Activated naive CD4-positive, alpha-beta T cell treated with anti-CD3 and anti-CD28 coated beads for 36 hours (primary cell): ENCODE results near the gene OTOP1. TPM values are rescaled to one million over a fixed set of nuclear protein-coding genes. Genes with fewer than 3 reads are reported as not detected.
"Not testable (repeated sequence)": the region's sequence is repeated elsewhere in the genome, so short reads cannot be mapped to it uniquely, and the experiment has no call there.

ENCODE experiments used
- CTCF ChIA-PET: fragments of 350-600 bp; sonication (Branson Sonifier 250); formaldehyde crosslinking; loops from one replicate; lab custom pipeline; 2021; ENCODE audit warnings: antibody characterized with exemption; lab: Charles Lee
- DNase-seq: peaks from one replicate; pipeline ENCODE4 v3.0.0-alpha.2; 2020
- H3K27ac Mint-ChIP-seq: one replicate; pipeline ENCODE4 v1.8.0; 2021; ENCODE audit warnings: mild to moderate bottlenecking, mixed read lengths
- H3K27me3 Mint-ChIP-seq: one replicate; pipeline ENCODE4 v1.8.0; 2021; ENCODE audit warnings: low read depth, mixed read lengths
- H3K36me3 Mint-ChIP-seq: one replicate; pipeline ENCODE4 v1.8.0; 2021; ENCODE audit warnings: low read depth, mixed read lengths
- H3K4me1 Mint-ChIP-seq: one replicate; pipeline ENCODE4 v1.8.0; 2021; ENCODE audit warnings: low read depth, mixed read lengths
- H3K4me3 Mint-ChIP-seq: one replicate; pipeline ENCODE4 v1.8.0; 2021; ENCODE audit warnings: mild to moderate bottlenecking, moderate library complexity, mixed read lengths
- H3K9me3 Mint-ChIP-seq: one replicate; pipeline ENCODE4 v1.8.0; 2021; ENCODE audit warnings: mixed read lengths
- intact Hi-C: fragments of 100-400 bp; cut with micrococcal nuclease; formaldehyde crosslinking; loops from one replicate; pipeline ENCODE4 v1.15.1; 2023
- total RNA-seq, 2 experiments: library from RNA; stranded (reverse); gene quantifications; one replicate each; pipeline ENCODE4 v1.2.3, GENCODE V29; 2021

Gene OTOP1
- total RNA-seq, 2 experiments from 2014 or later: not detected

GRCh38 chr4:4227510-4228355 lies 1.0 kb upstream of the OTOP1 start:
- Mint-ChIP-seq H3K27me3 (peaks cover 50% of the 10 kb centered on the region), H3K36me3 (no peaks in the 10 kb centered on the region), H3K27ac (no peak overlapping the region), H3K4me3 (no peak overlapping the region), H3K4me1 (peaks cover 12% of the 10 kb centered on the region), H3K9me3 (peaks cover 1% of the 10 kb centered on the region)
- DNase-seq: no peak
- intact Hi-C loops: no loop called here
- CTCF ChIA-PET: no interaction called here

- Mint-ChIP-seq H3K36me3 (no peaks in the 10 kb centered on the region), H3K4me3 (no peak overlapping the region), H3K27ac (no peak overlapping the region), H3K4me1 (peaks cover 12% of the 10 kb centered on the region), H3K27me3 (peaks cover 55% of the 10 kb centered on the region), H3K9me3 (no peaks in the 10 kb centered on the region)
- intact Hi-C loops: no loop called here
- CTCF ChIA-PET: no interaction called here
- DNase-seq: no peak
Observed at GRCh38 chr4:4225915-4226605, 669 bp downstream of the OTOP1 start.

DNA sequence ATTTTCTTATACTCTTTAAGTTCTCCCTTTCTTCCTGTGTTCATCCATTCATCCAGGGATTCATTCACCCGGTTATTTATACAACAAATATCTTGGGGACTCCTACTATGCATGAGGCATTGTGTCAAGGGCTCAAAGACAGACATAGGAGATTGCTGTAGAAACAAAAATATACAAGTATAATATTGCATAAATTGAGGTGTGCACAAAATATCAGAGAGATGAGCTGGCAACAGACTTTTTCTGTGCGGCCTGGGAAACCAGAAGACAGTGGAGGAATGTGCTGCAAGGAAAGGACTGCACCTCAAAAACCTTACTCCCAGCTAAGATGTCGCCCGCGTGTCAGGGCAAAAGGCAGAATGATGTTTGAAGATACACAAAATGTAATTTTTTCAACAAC lies 9.6 kb downstream of the OTOP1 start:
- Mint-ChIP-seq H3K4me1 (no peaks in the 10 kb centered on the region), H3K27ac (no peak overlapping the region), H3K9me3 (no peaks in the 10 kb centered on the region), H3K27me3 (peaks cover 14% of the 10 kb centered on the region), H3K36me3 (no peaks in the 10 kb centered on the region), H3K4me3 (no peak overlapping the region)
- intact Hi-C loops: no loop called here
- DNase-seq: no peak
- CTCF ChIA-PET: no interaction called here

GRCh38 chr4:4216648-4217047 lies 10.1 kb downstream of the OTOP1 start:
- Mint-ChIP-seq H3K27ac (no peak overlapping the region), H3K9me3 (no peaks in the 10 kb centered on the region), H3K27me3 (peaks cover 11% of the 10 kb centered on the region), H3K4me3 (no peak overlapping the region), H3K4me1 (no peaks in the 10 kb centered on the region), H3K36me3 (no peaks in the 10 kb centered on the region)
- DNase-seq: no peak
- intact Hi-C loops: no loop called here
- CTCF ChIA-PET: no interaction called here

DNA sequence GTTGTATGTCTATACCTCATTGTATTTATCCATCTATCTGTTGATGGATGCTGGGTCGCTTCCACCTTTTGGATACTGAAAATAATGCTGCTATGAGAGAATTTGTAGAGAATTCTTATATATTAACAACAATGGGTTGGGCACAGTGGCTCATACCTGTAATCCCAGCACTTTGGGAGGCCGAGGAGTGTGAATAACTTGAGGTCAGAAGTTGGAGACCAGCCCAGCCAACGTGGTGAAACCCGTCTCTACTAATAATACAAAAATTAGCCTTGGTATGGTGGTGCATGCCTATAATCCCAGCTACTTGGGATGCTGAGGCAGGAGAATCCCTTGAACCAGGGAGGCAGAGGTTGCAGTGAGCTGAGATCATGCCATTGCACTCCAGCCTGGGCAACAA lies 13.1 kb downstream of the OTOP1 start:
- H3K4me1 Mint-ChIP-seq, H3K9me3 Mint-ChIP-seq, H3K27ac Mint-ChIP-seq, H3K36me3 Mint-ChIP-seq, CTCF ChIA-PET, H3K4me3 Mint-ChIP-seq, DNase-seq, intact Hi-C loops: not testable (repeated sequence)
- H3K27me3 Mint-ChIP-seq: peaks cover 17% of the 10 kb centered on the region

- Mint-ChIP-seq H3K27ac (no peak overlapping the region), H3K4me3 (no peak overlapping the region), H3K4me1 (peaks cover 3% of the 10 kb centered on the region), H3K36me3 (no peaks in the 10 kb centered on the region), H3K27me3 (peaks cover 25% of the 10 kb centered on the region), H3K9me3 (peaks cover 2% of the 10 kb centered on the region)
- CTCF ChIA-PET: no interaction called here
- intact Hi-C loops: no loop called here
- DNase-seq: no peak
Observed at GRCh38 chr4:4206204-4206603, 20.5 kb downstream of the OTOP1 start.

- H3K27me3 Mint-ChIP-seq: peaks cover 19% of the 10 kb centered on the region
- DNase-seq: no peak
- CTCF ChIA-PET: no interaction called here
Observed at GRCh38 chr4:4204401-4204745, 22.4 kb downstream of the OTOP1 start.

GRCh38 chr4:4203688-4204400 lies 22.9 kb downstream of the OTOP1 start:
- H3K27me3 Mint-ChIP-seq: peaks cover 18% of the 10 kb centered on the region
- H3K36me3 Mint-ChIP-seq: no peaks in the 10 kb centered on the region
- H3K9me3 Mint-ChIP-seq: peaks cover 2% of the 10 kb centered on the region
- peaks cover 3% of the 10 kb centered on the region for H3K4me1 Mint-ChIP-seq
- H3K4me3 Mint-ChIP-seq: no peak overlapping the region
- DNase-seq: no peak
- CTCF ChIA-PET: interaction anchor here (0.6 to 1.2 kb wide), 2 partner anchors 21 to 349 kb away, joined by 3 read pairs; no protein-coding TSS in a partner anchor
- intact Hi-C loops: no loop called here
- H3K27ac Mint-ChIP-seq: no peak overlapping the region

More at GRCh38 chr4:4204401-4204745, 22.4 kb downstream of the OTOP1 start:
- Mint-ChIP-seq H3K4me1 (peaks cover 3% of the 10 kb centered on the region), H3K36me3 (no peaks in the 10 kb centered on the region), H3K9me3 (peaks cover 2% of the 10 kb centered on the region), H3K27ac (no peak overlapping the region), H3K4me3 (no peak overlapping the region)
- intact Hi-C loops: no loop called here

DNA sequence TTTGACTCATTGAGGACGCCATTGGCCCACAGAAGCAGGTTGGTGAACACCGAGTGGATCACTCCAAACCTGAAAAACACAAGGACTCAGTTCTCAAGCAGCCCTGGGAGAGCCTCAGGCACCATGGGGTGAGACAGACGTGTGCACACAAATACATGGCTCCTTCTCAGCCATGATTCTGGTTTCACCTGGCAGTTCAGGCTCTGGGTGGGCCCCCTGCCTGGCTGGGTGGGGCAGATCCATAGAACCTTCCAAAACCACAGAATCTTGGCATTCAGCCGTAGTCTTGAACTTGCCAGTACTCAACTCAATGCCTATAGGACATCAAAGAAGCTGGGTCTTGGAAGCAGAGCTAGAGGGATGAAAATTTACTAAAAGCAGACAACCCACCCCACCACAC lies 24.2 kb downstream of the OTOP1 start:
- Mint-ChIP-seq H3K9me3 (peaks cover 2% of the 10 kb centered on the region), H3K27me3 (peaks cover 12% of the 10 kb centered on the region), H3K27ac (no peak overlapping the region), H3K4me1 (no peaks in the 10 kb centered on the region), H3K4me3 (no peak overlapping the region), H3K36me3 (no peaks in the 10 kb centered on the region)
- no peak for DNase-seq
- intact Hi-C loops: no loop called here
- CTCF ChIA-PET: interaction anchor here (1.2 kb wide), 1 partner anchor 20 kb away, joined by 3 read pairs; no protein-coding TSS in a partner anchor

- no peak for DNase-seq
- Mint-ChIP-seq H3K9me3 (no peaks in the 10 kb centered on the region), H3K27me3 (peaks cover 13% of the 10 kb centered on the region), H3K4me1 (no peaks in the 10 kb centered on the region), H3K4me3 (no peak overlapping the region), H3K27ac (no peak overlapping the region), H3K36me3 (no peaks in the 10 kb centered on the region)
- CTCF ChIA-PET: interaction anchor here (0.7 kb wide), 1 partner anchor 18 kb away, joined by 3 read pairs; no protein-coding TSS in a partner anchor
- intact Hi-C loops: no loop called here
Observed at GRCh38 chr4:4200624-4201023, 26.1 kb downstream of the OTOP1 start.

DNA sequence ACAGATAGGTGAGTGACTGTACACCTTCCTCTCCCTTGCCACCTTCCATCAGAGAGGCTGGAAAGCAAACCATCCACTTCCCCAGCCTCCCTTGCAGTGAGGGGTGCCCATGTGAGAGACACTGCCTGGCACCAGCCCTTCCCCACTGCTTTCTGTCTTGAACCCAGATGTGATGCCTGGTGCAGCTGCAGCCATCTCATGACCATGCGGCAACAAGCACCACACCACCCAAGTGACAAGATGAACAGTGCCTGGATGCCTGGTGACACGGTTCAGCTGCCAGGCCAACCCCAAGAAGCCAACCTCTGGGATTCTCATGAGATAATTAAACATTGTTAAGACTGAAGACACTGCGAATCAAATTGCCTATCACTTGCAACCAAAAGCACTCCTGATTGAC lies 31.4 kb downstream of the OTOP1 start:
- Mint-ChIP-seq H3K9me3 (no peaks in the 10 kb centered on the region), H3K27ac (no peak overlapping the region), H3K4me1 (no peaks in the 10 kb centered on the region), H3K36me3 (no peaks in the 10 kb centered on the region), H3K27me3 (peaks cover 16% of the 10 kb centered on the region), H3K4me3 (no peak overlapping the region)
- CTCF ChIA-PET: no interaction called here
- no peak for DNase-seq
- intact Hi-C loops: no loop called here

- peaks cover 25% of the 10 kb centered on the region for H3K27me3 Mint-ChIP-seq
Observed at GRCh38 chr4:4188557-4188956, 38.2 kb downstream of the OTOP1 start.

More at GRCh38 chr4:4188557-4188956, 38.2 kb downstream of the OTOP1 start:
- H3K4me3 Mint-ChIP-seq, H3K4me1 Mint-ChIP-seq, DNase-seq, intact Hi-C loops, H3K27ac Mint-ChIP-seq, H3K9me3 Mint-ChIP-seq, CTCF ChIA-PET, H3K36me3 Mint-ChIP-seq: not testable (repeated sequence)
